ENCODE data around the gene ASMTL. TPM values are rescaled to one million over a fixed set of nuclear protein-coding genes. Genes with fewer than 3 reads are reported as not detected.

ASMTL gene
- total RNA-seq, 6 experiments from 2014 or later = 26.8 to 35.1 (median 32.8) TPM

DNA sequence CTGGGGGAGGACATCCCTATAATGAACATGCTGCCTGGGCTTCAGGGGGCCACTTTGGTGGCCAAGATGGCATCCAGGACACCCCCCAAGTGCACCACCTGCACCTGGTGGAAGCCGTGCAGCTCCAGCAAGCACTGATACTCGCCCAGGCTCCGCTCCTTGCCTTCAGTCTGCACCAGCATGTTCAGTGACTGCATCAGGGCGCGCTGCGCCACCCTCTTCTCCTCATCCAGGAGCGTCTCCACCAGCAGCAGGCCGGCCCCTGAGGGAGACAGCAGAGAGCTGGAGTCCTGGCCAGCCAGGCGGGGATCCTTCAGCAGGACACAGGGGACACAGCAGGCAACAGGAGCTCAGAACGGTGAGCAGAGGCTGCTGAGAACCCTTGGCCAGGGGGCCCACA is 49.5 kb downstream of the ASMTL start:
- TF ChIP-seq, protein P1, sequence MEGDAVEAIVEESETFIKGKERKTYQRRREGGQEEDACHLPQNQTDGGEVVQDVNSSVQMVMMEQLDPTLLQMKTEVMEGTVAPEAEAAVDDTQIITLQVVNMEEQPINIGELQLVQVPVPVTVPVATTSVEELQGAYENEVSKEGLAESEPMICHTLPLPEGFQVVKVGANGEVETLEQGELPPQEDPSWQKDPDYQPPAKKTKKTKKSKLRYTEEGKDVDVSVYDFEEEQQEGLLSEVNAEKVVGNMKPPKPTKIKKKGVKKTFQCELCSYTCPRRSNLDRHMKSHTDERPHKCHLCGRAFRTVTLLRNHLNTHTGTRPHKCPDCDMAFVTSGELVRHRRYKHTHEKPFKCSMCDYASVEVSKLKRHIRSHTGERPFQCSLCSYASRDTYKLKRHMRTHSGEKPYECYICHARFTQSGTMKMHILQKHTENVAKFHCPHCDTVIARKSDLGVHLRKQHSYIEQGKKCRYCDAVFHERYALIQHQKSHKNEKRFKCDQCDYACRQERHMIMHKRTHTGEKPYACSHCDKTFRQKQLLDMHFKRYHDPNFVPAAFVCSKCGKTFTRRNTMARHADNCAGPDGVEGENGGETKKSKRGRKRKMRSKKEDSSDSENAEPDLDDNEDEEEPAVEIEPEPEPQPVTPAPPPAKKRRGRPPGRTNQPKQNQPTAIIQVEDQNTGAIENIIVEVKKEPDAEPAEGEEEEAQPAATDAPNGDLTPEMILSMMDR (IDR thresholded peaks at IDR 0.05) = no peak
- Mint-ChIP-seq H3K27me3 (ENCODE audit: insufficient read depth) (peaks cover 3% of the 10 kb centered on the region; the same call in 1 of the 2 replicates), H3K4me3 (no peak overlapping the region)

DNA sequence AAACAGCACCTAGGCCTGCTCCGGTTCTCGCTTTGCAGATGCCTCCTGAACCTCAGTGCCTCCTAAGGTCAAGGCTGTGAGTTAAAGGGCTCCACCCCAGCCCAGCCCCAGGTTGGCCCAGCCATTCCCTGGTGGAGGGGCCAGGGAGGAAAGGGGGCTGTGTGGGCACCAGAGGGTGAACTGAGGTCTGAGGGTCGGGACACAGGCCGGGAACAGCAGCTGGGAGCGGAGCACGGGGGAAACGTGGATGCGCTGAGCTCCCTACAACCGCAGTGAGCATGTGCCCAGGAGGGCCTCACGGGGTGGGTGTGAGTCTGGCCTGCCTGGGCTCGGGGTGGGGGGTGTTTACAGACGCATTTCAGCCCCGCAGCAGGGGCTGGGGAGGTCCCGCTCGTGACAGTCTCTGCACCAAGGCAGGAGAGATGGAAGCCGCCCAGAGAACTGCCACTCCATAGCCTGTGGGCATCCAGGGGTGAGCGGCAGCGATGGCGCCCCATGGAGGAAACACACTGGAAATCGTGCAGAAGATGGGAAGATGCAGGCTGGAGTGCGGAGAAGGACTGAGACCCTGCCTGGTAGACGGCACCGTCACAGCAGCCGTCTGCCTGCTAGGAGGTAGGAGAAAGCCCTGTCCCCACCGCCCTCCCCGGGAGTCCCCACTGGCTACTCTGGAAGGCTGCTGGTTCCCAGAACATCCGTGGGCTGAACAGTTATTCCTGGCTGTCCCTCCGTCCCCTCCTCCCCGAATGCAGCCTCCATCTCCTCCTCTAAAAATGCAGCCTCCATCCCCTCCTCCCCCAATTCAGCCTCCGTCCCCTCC is 50.9 kb downstream of the ASMTL start:
- Mint-ChIP-seq H3K4me1 (ENCODE audit: low read depth) (no peaks in the 10 kb centered on the region), H3K36me3 (ENCODE audit: low read depth) (no peaks in the 10 kb centered on the region), H3K9me3 (no peaks in the 10 kb centered on the region), H3K27ac (no peak overlapping the region), H3K27me3 (ENCODE audit: insufficient read depth) (peaks cover 3% of the 10 kb centered on the region; the same call in 1 of the 2 replicates), H3K4me3 (no peak overlapping the region)
- DNase-seq = no peak
- TF ChIP-seq, protein P1 (IDR thresholded peaks at IDR 0.05) = no peak

More for the DNA sequence above, 49.5 kb downstream of the ASMTL start:
- Mint-ChIP-seq H3K36me3 (ENCODE audit: low read depth) (no peaks in the 10 kb centered on the region), H3K4me1 (ENCODE audit: low read depth) (no peaks in the 10 kb centered on the region), H3K9me3 (no peaks in the 10 kb centered on the region), H3K27ac (no peak overlapping the region)
- no peak for DNase-seq

DNA sequence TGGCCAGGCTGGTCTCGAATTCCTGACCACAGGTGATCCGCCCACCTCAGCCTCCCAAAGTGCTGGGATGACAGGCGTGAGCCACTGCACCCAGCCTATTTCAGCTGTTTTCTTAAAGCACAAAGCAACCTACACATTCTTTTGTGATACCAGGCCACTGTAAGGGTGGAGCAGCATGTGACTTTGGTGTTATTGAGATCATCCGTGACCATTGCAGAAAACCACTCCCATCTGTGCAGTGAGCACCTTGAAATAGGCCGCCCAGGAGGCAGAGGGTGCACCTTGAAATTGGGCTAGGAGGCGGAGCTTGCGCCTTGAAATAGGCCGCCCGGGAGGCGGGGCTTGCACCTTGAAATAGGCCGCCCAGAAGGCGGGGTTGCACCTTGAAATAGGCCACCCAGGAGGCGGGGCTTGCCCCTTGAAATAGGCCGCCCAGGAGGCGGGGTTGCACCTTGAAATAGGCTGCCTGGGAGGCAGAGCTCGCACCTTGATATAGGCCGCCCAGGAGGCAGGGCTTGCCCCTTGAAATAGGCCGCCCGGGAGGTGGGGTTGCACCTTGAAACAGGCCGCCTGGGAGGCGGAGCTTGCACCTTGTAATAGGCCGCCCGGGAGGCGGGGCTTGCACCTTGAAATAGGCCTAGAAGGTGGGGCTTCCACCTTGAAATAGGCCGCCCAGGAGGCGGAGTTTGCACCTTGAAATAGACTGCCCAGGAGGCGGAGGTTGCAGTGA is 51.8 kb downstream of the ASMTL start:
- Mint-ChIP-seq H3K4me3 (no peak overlapping the region), H3K27me3 (ENCODE audit: insufficient read depth) (peaks cover 3% of the 10 kb centered on the region)

DNA sequence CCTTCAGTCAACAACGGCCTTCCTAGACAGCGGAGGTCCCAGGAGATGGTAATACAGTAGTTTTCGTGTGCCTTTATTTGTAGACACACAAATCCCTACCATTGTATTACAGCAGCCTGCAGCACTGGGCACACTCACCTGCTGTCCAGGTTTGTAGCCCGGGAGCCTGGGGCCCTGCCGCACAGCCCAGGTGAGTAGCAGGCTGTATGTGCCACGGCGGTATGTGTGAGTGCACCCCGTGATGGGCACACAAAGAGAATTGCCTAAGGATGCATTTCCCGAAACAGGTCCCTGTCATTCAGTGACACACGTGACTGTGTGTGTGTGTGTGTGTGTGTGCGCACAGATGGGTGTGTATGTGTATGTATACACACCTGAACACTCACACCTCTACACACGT is 52.7 kb downstream of the ASMTL start:
- no peaks in the 10 kb centered on the region for H3K9me3 Mint-ChIP-seq
- TF ChIP-seq, protein P1 (IDR thresholded peaks at IDR 0.05) = no peak

More for the DNA sequence above, 51.8 kb downstream of the ASMTL start:
- Mint-ChIP-seq H3K36me3 (ENCODE audit: low read depth) (peaks cover 4% of the 10 kb centered on the region), H3K27ac (no peak overlapping the region), H3K4me1 (ENCODE audit: low read depth) (peaks cover 5% of the 10 kb centered on the region), H3K9me3 (no peaks in the 10 kb centered on the region)
- no peak for DNase-seq
- TF ChIP-seq, protein P1 (IDR thresholded peaks at IDR 0.05) = no peak

DNA sequence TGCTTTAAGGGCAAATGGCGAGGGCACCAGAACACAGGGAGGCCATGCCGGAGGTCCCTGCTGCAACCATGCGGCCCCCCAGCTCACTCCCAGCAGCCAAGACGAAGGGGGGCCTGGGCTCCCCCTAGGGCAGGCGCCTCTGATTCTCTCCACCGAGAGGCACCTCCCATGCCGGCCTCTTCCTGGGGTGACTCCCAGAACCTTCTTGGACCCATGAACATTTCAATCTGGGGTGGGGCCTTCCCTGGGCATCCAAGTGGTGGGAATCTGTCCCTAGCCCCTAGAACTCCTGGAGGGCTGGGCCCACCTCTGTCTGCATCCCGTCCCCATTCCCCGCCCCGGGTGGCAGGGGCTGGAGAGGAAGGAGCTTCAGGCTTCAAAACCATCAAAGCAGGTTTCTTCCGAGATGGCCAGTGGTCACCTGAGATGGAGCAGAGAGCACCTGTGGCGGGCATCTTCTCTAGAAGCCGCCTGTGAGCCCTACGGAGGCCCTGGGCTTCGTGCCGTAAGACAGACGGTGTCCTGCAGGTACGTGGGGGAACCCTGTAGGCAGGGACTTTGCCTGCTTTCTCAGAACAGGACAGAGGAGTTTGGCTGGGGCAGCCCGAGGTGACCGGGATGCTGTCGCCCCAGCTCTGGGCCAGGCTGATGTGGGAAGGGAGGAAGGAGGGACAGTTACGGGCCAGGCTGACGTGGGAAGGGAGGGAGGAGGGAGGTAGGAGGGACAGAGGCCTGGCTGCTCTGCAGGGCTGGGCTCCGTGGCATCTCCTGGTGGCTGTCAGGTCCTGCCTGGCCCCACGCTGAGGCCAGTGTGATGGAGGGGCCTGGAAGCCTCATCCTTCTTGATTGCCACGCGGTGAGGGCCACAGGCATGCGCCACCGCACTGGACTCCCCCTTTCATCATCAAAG is 54.0 kb downstream of the ASMTL start:
- TF ChIP-seq, protein P1 (IDR thresholded peaks at IDR 0.05) = no peak
- peaks cover 3% of the 10 kb centered on the region for H3K27me3 Mint-ChIP-seq (ENCODE audit: insufficient read depth)
- peaks cover 25% of the 10 kb centered on the region for H3K4me1 Mint-ChIP-seq (ENCODE audit: low read depth)
- no peak overlapping the region for H3K27ac Mint-ChIP-seq
- no peak overlapping the region for H3K4me3 Mint-ChIP-seq
- no peak for DNase-seq
- H3K9me3 Mint-ChIP-seq = no peaks in the 10 kb centered on the region
- H3K36me3 Mint-ChIP-seq (ENCODE audit: low read depth) = peaks cover 13% of the 10 kb centered on the region

More for the DNA sequence above, 52.7 kb downstream of the ASMTL start:
- Mint-ChIP-seq H3K4me3 (no peak overlapping the region), H3K27me3 (ENCODE audit: insufficient read depth) (peaks cover 3% of the 10 kb centered on the region), H3K36me3 (ENCODE audit: low read depth) (peaks cover 13% of the 10 kb centered on the region), H3K4me1 (ENCODE audit: low read depth) (peaks cover 13% of the 10 kb centered on the region), H3K27ac (no peak overlapping the region)
- no peak for DNase-seq

All from HFFc6 (cell line).